GM19025 (cell line): ENCODE measurements around the gene CACNA1C.

Experiments used
- ATAC-seq: cut with Tn5 transposase; IDR thresholded peaks from one replicate; pipeline ENCODE4 v1.9.1; 2021; ENCODE audit warnings: mild to moderate bottlenecking, low read depth, moderate library complexity; ENCODE audit not compliant: unreplicated experiment

Gene CACNA1C

DNA sequence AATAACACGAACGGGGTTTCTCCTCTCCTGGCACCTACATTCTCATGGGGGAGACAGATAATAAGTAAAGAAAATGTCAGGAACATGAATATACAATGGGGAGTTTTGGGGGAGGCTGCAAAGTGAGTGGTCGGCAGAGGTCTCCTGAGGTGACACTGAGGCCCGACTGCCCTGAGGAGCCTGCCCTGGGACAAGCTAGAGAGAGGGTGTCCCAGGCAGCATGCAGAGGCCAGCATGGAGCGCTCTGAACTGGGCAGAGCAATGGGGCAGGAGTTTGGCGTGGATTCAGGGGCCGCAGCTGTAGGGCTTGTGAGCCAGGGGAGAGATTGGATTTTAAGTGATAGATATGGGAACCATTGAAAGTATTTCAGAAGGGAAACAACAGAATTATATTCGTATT is 320.5 kb downstream of the CACNA1C start:
- ATAC-seq, result no peak

DNA sequence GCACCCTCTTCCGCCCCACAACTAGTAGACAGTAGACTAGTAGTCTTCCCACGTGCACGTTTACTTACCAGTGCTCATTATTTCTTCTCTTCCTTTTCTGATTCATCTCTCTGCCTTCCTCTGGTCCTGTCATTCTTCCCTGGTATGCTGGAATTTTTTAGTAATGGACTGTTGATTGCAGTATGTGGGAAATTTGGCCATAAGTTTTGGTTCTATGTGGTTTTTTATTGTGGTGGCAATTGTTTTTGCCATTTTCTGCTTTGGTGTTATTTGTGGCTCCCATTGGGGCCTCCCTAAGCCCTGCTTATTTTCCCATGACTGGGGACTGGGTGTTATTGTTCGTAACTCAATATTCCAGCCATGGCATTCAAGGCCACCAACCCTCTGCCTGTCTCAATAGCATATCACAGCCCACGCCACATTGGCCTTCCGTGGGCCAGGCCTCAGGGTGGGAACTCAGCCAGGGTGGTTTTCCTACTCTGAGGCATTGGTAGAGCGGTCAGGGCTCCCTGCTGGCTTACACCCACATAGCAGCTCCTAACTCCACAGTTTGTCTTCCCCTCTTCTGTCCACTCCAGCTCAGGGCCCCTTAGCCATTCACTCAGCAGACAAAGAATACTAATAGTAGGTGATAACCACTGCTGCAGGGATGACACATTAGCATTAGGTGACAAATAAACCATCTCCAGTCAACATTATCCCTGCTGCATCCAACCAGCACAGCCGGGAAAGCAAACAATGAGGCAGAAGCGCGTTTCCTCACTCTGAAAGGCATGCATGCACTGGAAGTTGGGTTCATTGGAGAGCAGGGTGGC is 321.5 kb downstream of the CACNA1C start:
- ATAC-seq, result no peak

DNA sequence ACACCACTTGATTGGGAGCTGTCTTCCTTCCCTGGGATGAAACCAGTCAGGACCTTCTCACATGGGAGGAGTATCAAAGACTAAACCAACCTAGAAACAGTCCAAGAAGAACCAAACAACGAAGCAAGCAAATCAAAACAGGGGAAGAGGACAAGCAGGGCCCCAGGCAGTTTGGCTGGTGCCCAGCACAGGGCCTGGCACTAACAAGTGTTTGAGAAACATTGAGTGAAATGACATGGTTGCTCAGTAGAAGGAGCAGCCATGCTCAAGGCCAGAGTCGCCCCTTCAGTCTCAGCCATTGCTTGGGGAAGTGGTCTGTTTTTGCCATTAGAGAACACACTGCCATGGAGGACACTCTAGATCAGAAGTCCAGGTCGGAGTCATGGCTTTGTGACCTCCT is 323.1 kb downstream of the CACNA1C start:
- ATAC-seq, result no peak

DNA sequence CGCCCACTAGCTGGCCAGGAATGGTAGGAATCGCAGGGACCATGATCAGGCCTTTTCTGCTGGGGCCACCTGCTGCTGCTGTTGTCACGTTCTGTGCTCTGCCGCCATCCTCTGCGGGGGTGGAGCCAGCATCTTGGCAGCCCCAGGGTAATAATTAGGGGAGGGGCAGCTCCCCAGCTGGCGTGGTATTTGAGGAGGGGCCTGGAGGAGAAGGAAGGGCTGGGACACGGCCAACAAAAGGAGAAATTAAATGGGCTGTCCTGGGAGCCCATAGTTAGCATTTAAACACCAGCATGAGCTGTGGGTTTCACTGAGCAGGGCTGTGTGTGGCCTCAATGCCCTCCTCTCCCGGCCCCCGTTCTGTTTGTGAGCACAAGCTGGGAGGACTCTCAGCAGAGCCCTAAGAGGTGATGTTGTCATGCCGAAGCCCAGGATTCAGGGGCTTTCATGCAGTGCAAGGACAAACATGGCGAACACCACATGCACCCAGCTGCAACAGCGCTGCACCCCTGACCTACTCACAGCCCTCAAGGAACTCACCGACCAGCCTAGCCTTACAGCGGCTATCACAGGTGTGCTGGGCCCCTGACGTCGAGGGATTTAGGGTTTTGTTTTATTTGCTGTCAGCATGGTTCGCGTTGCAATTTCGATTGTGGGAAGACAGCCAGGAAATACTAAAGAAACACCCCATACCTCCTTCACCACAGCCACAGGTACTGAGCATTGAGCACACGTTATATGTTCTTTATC is 324.3 kb downstream of the CACNA1C start:
- ATAC-seq, result no peak

DNA sequence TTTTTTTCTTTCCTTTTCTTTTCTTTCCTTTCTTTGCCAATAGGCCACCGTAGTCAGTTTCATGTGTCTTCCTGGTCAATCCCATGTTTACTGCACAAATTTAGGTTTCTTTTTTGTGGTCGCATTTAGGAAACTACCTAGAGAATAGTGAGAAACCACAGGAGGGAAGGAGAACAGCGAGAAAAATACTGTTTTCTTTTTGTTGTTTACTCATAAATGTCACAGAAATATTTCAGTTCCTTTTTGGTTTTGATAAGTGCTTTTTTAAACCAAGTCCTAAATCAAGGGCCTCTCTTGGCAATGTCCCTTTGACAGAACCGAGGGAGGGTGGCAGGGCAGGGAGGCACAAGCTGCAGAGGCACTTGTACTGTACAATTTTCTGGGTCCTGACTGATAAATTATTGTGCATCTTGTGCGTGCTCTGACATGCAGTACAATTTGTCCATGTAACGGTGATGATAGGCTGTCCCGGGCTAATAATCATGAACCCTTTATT is 326.1 kb downstream of the CACNA1C start:
- ATAC-seq, result no peak

DNA sequence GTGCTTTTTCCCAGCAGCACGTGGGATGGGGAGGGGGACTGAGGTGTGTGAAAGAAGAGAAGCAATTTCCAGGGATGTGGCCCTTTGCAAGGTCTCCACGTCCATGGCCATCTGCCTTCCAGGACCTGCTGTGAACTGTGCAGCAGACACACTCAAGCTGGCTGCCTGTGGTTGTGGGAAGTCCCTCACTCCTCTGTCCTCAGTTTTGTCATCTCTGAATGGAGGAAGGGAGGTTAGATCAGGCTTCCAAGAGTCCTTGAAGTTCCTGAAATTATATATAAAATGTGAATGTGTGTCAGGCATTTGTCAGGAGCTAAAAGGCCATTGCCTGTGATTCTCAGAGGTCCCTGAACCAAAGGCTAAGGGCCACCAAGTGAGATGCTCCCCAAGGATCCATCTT is 328.2 kb downstream of the CACNA1C start:
- ATAC-seq, result no peak

DNA sequence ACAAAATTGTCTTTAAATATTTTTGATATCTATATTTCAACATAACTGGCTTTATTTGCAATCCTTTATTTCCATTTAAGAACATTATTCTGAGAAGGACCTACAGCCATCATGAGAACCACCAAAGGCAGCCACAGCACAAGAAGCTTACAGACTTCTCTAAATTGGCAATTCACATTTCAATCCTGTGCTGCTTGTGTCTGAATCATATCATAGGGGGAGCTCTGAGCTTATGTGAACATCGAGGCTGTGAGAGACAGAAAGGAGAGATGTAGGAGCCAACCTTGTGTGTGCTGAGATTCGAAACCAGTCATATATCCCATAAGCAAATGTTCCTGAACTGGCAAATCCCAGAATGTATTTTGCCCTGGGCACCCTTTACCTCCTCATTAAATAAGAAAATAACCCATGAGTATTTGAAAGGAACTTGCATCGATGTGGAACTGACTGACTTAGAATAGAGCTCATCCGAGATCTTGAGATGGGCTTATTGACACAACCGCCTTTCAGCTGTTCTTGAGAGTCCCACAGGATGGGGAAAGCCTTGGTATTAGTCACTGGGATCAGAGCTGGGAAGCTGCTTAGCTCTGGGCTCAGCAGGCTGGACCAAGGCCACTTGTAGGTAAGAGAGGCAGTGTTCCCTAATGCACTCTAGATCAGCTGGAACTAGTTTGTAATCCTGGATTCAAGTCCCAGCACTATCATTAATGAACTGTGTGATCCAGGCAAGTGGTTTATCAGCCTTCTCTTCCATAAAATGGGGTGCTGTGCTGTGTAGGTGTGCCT is 329.8 kb downstream of the CACNA1C start:
- ATAC-seq, result no peak

DNA sequence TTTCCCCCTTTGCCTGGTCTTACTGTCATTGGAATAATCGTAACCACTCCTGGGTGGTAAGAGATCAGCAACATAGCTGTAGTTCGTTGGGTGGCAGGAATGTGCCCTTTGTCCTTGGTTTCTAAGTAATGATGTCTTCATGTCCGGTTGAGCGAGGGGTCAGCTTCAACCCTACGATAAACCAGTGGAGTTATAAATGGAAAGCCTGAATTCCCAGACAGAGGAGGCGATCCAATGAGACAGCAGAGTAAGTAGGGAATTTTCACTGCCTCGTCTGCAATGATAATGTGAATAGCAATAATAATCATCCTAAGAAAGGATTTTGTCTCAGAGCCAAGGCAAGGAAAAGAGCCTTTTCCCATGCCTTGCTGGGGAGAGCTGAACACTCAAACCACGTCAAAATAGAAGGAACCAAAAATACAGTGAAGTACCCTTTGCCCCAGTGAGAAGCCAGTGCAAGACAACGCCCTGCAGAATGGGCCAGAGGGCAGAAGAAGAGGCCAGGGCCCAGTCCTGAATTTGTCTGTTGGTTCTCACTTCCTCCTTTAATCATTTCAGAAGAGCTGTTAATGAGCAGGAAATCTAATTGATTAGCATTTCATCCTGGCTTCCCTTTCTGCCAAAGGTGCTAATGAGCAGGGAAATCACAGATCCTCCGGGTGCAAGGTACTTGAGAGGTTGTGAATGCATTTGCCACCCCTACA is 330.7 kb downstream of the CACNA1C start:
- no peak for ATAC-seq

DNA sequence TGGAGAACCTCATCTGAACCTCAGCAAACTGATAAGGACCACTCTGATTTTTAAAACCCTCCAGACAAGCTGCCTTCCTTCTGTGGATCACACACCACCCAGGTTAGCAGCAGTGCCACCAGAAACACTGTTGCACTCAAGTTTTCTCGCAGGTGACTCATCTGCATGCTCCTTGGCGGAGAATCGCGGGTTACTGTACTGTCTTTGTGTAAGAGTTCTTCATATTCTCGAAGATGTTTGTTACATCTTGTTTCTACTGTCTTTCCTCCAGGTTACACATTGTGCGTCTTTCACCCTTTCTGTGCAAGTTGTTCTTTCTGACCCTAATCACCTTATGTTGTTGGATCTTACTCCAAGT is 331.2 kb downstream of the CACNA1C start:
- no peak for ATAC-seq

DNA sequence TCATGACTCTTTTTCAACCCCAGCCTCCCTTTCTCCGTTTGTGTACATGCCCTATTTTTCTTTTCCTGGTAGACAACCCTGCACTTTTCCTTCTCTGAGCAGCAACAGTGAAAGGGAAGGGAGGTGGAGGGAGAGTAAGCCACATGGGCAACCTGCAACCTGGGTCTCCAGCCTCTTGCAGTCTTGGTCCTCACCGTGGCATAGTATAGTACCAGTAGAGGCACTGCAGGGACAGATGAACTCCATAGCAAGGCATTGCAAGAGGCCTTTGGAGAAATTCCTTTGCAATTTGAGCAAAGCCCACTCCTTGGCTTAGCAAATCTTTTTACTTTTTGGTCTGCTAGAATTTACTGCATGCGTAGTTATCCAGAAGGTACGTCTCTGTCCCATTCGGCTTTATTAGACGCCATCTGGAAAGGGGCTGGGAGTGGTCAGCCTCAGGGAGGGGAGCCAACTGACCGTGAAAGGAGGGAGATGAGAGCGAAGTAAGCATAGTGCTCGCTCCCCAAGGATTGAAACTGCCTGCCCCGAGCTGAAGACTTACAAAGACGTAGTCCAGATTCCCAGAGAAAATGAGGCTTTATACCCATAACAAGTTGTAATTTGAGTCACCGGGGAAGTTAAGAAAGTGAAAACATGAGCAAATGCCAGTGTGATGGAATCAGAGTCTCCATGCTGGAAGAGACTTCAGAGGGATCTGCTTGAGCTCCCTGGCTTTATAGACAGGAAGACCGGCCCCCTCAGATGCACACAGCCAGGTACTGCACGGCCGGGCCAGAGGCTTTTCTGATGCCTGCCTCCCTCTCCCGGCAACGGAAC is 332.0 kb downstream of the CACNA1C start:
- no peak for ATAC-seq

DNA sequence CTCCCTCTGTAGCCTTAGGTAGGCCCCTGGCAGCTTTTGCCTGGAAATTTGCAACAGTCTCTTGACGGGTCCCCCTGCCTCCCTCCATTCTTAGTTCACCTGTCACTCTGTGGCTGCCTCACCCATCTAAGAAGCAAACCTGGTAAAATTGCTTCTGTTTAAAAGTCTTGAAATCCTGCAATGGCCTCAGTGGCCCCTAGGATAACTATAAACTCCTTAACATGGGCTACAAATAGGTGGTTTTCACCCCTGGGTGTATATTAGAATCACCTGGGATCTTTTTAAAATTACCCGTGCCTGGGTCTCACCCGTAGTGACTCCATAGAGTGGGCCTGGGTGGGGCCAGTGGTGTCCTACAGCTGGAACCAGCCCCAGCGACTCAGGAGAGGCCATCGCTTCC is 332.7 kb downstream of the CACNA1C start:
- no peak for ATAC-seq

DNA sequence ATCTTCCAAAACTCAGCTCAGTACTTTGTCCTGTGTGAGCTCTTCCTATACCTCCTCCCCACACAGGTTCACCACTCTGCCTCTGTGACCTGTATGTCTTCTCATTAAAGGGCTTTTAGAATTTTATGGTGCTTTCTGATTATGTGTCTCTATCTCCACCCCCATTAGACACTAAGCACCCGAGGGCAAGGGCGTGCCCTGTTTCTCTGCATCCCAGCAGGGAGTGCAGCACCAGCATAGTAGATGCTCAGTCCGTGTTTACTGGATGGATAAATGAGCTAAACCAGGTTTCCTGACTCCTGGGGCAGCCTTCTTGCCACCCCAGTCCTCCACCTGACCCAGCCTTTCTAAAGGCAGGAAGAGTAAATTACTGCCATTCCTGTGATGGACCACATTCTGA is 333.8 kb downstream of the CACNA1C start:
- no peak for ATAC-seq

DNA sequence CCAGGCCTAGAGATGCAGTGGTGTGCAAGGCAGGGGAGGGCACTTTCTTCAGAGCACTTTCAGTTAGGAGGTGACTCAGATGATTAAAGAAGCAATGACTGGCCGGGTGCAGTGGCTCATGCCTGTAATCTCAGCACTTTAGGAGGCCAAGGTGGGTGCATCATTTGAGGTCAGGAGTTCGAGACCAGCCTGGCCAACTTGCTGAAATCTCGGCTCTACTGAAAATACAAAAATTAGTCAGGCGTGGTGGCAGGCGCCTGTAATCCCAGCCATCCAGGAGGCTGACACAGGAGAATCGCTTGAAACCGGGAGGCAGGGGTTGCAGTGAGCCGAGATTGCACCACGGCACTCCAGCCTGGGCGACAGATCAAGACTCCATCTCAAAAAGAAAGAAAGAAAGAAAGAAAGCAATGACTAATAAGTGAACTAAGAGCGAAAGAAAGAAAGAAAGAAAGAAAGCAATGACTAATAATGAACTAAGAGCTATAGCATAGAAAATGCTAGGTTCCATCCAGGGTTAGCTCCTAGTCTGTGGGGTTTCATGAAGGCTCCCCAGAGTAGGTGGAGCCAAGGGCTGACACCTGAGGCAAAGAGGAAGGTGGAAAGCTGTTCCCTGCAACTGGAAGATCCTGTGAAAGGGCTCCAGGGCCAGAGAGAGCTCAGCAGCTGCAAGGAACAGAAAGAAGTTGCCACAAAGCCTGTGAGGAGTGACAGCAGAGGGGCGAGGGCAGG is 334.5 kb downstream of the CACNA1C start:
- no peak for ATAC-seq

DNA sequence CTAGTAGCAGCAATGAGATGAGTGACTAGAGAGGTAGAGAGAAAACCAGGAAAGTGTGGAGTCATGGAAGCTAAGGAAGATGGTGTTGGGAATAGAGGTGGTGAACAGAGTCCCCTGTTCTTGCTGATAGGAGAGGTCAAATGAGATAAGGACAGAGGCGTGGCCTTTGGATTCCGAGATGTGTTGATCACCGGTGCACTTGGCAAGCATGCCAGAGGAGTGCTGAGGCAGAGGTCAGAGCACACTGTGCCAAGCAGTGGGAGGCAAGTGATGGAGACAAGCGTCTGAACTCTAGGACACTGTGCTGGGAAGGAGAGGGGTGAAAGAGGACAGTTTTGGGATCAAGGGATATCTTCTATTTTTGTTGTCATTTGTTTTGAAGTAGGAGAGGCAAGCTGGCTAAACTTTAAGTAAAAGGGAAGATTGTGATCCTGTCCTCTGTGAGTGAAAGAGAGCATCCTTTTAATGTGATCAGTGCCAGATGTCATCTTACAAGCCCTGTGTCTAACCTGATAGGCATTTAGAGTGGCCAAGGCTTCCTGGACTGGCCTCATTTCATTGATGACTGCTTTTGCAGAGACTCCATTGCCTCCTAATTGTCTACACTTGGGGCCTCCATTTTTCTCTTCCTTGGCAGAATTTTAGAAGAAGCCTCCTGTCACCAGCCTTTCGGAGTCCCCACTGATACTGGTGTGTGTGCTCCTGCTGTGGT is 336.4 kb downstream of the CACNA1C start:
- no peak for ATAC-seq

DNA sequence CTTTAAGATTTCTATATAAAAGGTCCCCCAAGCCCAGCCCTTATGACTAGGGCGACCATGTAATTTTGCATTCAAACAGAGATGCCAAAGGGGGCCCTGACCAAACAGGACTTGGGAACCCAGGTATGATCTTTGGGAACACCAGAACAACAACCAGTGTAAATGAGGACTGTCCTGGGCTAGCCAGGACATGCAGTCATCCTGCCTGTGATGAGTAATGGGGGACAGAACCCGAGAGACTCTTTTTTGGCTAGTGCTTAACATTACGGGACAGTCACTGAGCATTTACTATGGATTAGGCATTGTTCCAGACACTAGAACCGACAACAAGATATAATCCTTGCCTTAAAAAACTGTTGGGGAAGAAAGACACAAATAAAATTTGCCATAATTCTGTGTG is 337.3 kb downstream of the CACNA1C start:
- no peak for ATAC-seq

DNA sequence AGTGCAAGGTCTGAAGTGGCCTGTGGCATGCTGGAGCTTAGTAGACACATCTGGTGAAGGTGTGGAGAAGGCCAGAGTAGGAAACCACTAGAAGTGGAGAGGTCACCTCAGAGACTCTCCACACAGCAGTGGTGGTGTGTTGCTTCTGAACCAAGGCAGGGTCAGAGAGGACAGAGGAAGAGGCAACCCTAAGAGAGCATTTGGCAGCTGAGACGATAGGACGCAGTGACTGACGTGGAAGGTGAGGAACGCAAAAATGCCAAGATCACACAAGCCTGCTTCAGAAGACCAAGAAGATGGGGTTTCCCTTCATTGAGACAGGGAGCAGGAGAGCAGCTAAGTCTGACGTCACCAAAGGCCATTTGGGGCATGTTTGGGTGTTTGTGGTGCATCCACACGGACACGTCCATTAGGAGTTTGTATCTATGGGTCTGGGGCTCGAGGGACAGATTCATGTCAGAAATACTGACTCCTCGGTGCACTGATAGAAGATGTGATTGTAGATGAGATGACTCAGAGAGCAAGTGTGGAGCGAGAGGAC is 338.1 kb downstream of the CACNA1C start:
- no peak for ATAC-seq

DNA sequence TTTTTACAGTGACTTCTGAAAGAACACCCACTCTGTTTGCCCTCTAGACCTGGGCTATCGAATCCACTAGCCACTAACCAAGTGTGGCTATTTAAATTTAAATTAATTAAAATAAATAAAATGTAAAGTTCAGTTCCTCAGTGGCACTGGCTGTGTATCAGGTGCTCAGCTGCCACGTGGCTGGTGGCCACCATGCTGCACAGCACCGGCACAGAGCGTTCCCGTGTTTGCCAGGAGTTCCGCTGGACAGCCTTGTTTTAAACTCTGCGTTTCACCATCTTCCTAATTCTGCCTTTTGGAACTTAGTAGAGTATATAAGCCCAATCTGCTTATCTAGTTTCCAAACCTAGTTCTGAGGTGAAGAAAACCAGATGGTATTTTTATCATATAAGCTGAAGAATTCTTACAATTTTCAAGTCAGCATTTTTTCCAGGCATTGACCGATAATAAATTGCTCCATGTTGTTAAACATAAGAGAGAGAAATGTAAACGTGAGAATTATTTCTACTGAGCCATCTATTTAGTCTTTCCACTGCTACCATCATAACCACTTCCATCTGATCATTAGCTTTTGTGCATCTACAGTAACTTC is 339.0 kb downstream of the CACNA1C start:
- ATAC-seq, result no peak

DNA sequence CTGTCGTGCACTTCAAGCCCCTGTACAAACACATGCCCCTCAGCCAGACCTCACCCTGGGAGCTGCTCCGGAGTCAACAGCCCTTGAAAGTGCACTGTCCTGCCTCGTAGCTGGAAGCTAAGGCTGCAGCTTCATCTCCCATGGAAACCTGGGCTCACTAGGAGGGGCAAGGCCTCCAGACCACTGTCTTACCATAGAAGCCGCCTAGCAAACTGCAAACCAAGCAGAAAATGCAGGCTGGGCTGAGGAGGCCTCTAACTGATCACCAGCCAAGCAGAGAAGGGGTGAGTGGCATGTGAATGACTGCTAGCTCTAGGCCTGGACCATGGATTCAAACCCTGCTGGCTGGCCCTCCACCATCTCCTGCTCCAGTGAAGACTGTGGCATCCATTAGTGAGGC is 340.2 kb downstream of the CACNA1C start:
- no peak for ATAC-seq
